Hepatocyte (in vitro differentiated cells): ENCODE measurements around the gene REPS2. TPM values are rescaled to one million over a fixed set of nuclear protein-coding genes. Genes with fewer than 3 reads are reported as not detected.
"Not testable (repeated sequence)": the region's sequence is repeated elsewhere in the genome, so short reads cannot be mapped to it uniquely, and the experiment has no call there.

Experiments
- DNase-seq: peaks from one replicate; pipeline ENCODE4 v3.0.0-alpha.2; 2016; ENCODE audit warnings: low spot score
- H2AFZ ChIP-seq: fragments of 200-600 bp; sonication (generic); 2 replicates; pipeline ENCODE4 v1.6.0; 2016; ENCODE audit warnings: antibody characterized with exemption, mild to moderate bottlenecking
- H3K27ac ChIP-seq: fragments of 200-600 bp; sonication (generic); 2 replicates; pipeline ENCODE4 v1.5.1; 2016; ENCODE audit warnings: mild to moderate bottlenecking
- H3K27me3 ChIP-seq: fragments of 200-600 bp; sonication (generic); 2 replicates; pipeline ENCODE4 v1.6.1; 2016
- H3K36me3 ChIP-seq: fragments of 200-600 bp; sonication (generic); replicated peaks from 2 replicates; pipeline ENCODE4 v1.5.1; 2016; ENCODE audit warnings: low read depth; ENCODE audit not compliant: insufficient read depth
- H3K4me1 ChIP-seq: fragments of 200-600 bp; sonication (generic); 2 replicates; pipeline ENCODE4 v1.5.1; 2016; ENCODE audit warnings: mild to moderate bottlenecking, moderate library complexity; ENCODE audit not compliant: insufficient read depth
- H3K4me2 ChIP-seq: fragments of 200-600 bp; sonication (generic); 2 replicates; pipeline ENCODE4 v1.6.0; 2016
- H3K4me3 ChIP-seq: fragments of 200-600 bp; sonication (generic); 2 replicates; pipeline ENCODE4 v1.5.1; 2016; ENCODE audit warnings: mild to moderate bottlenecking
- H3K79me2 ChIP-seq: fragments of 200-600 bp; sonication (generic); 2 replicates; pipeline ENCODE4 v1.6.0; 2017; ENCODE audit warnings: mild to moderate bottlenecking
- H3K9me2 ChIP-seq: fragments of 200-600 bp; sonication (generic); replicated peaks from 2 replicates; pipeline ENCODE4 v1.6.0; 2017; ENCODE audit warnings: mild to moderate bottlenecking; ENCODE audit not compliant: insufficient read depth
- H3K9me3 ChIP-seq: fragments of 200-600 bp; sonication (generic); 2 replicates; pipeline ENCODE4 v1.5.1; 2016; ENCODE audit warnings: low read depth, mild to moderate bottlenecking
- H4K20me1 ChIP-seq: fragments of 200-600 bp; sonication (generic); 2 replicates; pipeline ENCODE4 v1.6.0; 2016; ENCODE audit warnings: mild to moderate bottlenecking; ENCODE audit not compliant: insufficient read depth, poor library complexity, severe bottlenecking
- CTCF ChIP-seq: fragments of 200-600 bp; sonication (generic); IDR thresholded peaks from 2 replicates; pipeline ENCODE4 v1.5.1; 2016; ENCODE audit warnings: antibody characterized with exemption, mild to moderate bottlenecking; ENCODE audit not compliant: poor library complexity
- EZH2 ChIP-seq: fragments of 200-600 bp; sonication (generic); IDR thresholded peaks from 2 replicates; pipeline ENCODE4 v1.6.1; 2016; ENCODE audit warnings: antibody characterized with exemption, mild to moderate bottlenecking, borderline replicate concordance
- EZH2phosphoT487 ChIP-seq: fragments of 200-600 bp; sonication (generic); IDR thresholded peaks from one replicate; pipeline ENCODE4 v1.6.1; 2018; ENCODE audit warnings: antibody characterized with exemption, mild to moderate bottlenecking, low read depth, moderate library complexity; ENCODE audit not compliant: unreplicated experiment, severe bottlenecking
- WGBS: methylation state at CpG from one replicate; pipeline ENCODE4 v1.1.6; 2016; ENCODE audit warnings: low lambda C conversion rate; ENCODE audit errors: missing lambda C conversion rate; 5-methylcytosine and 5-hydroxymethylcytosine counted together
- polyA plus RNA-seq: library from polyadenylated mRNA; unstranded; fragments of >200 nt; fragmentation: Nextera tagmentation; extraction: Ambion mirVana; gene quantifications from 2 replicates; pipeline ENCODE4 v1.2.1, GENCODE V29; 2016
- total RNA-seq: library from RNA; depleted of rRNA; stranded (reverse); fragments of >200 nt; gene quantifications from 2 replicates; pipeline ENCODE4 v1.2.3, GENCODE V29; 2014

REPS2 gene
- total and polyA plus RNA-seq, 2 experiments from 2014 or later = 3.4 to 5.0 TPM

- 96% methylated on average over 1 of the region's 1 CpG for WGBS
- no peak overlapping the region for H3K4me2 ChIP-seq
- TF ChIP-seq CTCF = no peak
- no peak overlapping the region for H2AFZ ChIP-seq
- no peak overlapping the region for H3K27ac ChIP-seq
- no peaks in the 10 kb centered on the region for H3K4me1 ChIP-seq
- no peaks in the 10 kb centered on the region for H4K20me1 ChIP-seq
- no peak for DNase-seq
- H3K9me3 ChIP-seq = no peaks in the 10 kb centered on the region
- no peak overlapping the region for H3K4me3 ChIP-seq
- H3K27me3 ChIP-seq = no peaks in the 10 kb centered on the region
- H3K9me2 ChIP-seq = no peaks in the 10 kb centered on the region
- H3K36me3 ChIP-seq = no peaks in the 10 kb centered on the region
- H3K79me2 ChIP-seq = no peaks in the 10 kb centered on the region
These were observed 16.8 kb downstream of the REPS2 start for GRCh38 chrX:16963216-16963615.

GRCh38 chrX:16964976-16965375 is 18.5 kb downstream of the REPS2 start:
- H3K4me3 ChIP-seq, H3K36me3 ChIP-seq, DNase-seq, H3K27me3 ChIP-seq, H3K79me2 ChIP-seq, H3K9me3 ChIP-seq, H3K4me2 ChIP-seq, H3K9me2 ChIP-seq, H2AFZ ChIP-seq, H3K27ac ChIP-seq, H3K4me1 ChIP-seq, H4K20me1 ChIP-seq: not testable (repeated sequence)
- WGBS = no CpG with 5 or more reads among the region's 32 CpGs

- 81% methylated on average over 2 of the region's 2 CpGs for WGBS
These were observed 20.4 kb downstream of the REPS2 start for GRCh38 chrX:16966752-16967448.

GRCh38 chrX:16968753-16969152 is 22.3 kb downstream of the REPS2 start:
- no CpG with 5 or more reads among the region's 29 CpGs for WGBS

More at GRCh38 chrX:16966752-16967448, 20.4 kb downstream of the REPS2 start:
- Histone ChIP-seq H3K4me1 (no peaks in the 10 kb centered on the region), H3K79me2 (no peaks in the 10 kb centered on the region), H3K9me2 (no peaks in the 10 kb centered on the region), H3K4me2 (no peak overlapping the region), H3K36me3 (no peaks in the 10 kb centered on the region), H4K20me1 (no peaks in the 10 kb centered on the region), H3K9me3 (no peaks in the 10 kb centered on the region), H2AFZ (no peak overlapping the region), H3K4me3 (no peak overlapping the region), H3K27me3 (no peaks in the 10 kb centered on the region), H3K27ac (no peak overlapping the region)
- TF ChIP-seq CTCF (no peak), EZH2 (no peak), EZH2phosphoT487 (no peak)
- DNase-seq = no peak

More at GRCh38 chrX:16968753-16969152, 22.3 kb downstream of the REPS2 start:
- not testable (repeated sequence) for H3K9me2 ChIP-seq, H3K4me1 ChIP-seq, H3K4me2 ChIP-seq, H3K79me2 ChIP-seq, H3K4me3 ChIP-seq, H4K20me1 ChIP-seq, H3K9me3 ChIP-seq, H3K27me3 ChIP-seq, DNase-seq, H3K36me3 ChIP-seq, H2AFZ ChIP-seq, H3K27ac ChIP-seq
